Endodermal cell (in vitro differentiated cells): ENCODE measurements around the gene GNE. TPM values are rescaled to one million over a fixed set of nuclear protein-coding genes. Genes with fewer than 3 reads are reported as not detected.

Experiments
- DNase-seq: peaks from one replicate; pipeline ENCODE4 v3.0.0-alpha.2; 2017
- H3K27ac ChIP-seq: 2 replicates; pipeline ENCODE4 v1.5.1; 2013; ENCODE audit warnings: mild to moderate bottlenecking, low read depth, low read length, moderate library complexity
- H3K27me3 ChIP-seq: 2 replicates; pipeline ENCODE4 v1.6.1; 2013; ENCODE audit warnings: mild to moderate bottlenecking, low read length, moderate library complexity; ENCODE audit not compliant: insufficient read depth, control insufficient read depth, poor library complexity, severe bottlenecking
- H3K36me3 ChIP-seq: 2 replicates; pipeline ENCODE4 v1.7.0; 2013; ENCODE audit warnings: mild to moderate bottlenecking, low read length, moderate library complexity; ENCODE audit not compliant: control insufficient read depth, insufficient read depth
- H3K4me1 ChIP-seq: one replicate; pipeline ENCODE4 v1.7.0; 2013; ENCODE audit warnings: low read length; ENCODE audit not compliant: control insufficient read depth, insufficient read depth
- H3K4me3 ChIP-seq: 2 replicates; pipeline ENCODE4 v1.5.1; 2013; ENCODE audit warnings: mild to moderate bottlenecking, low read length, moderate library complexity
- H3K9ac ChIP-seq: 2 replicates; pipeline ENCODE4 v1.6.1; 2013; ENCODE audit warnings: mild to moderate bottlenecking, low read length, moderate library complexity; ENCODE audit not compliant: poor library complexity, severe bottlenecking; ENCODE audit errors: extremely low read depth
- H3K9me3 ChIP-seq: 2 replicates; pipeline ENCODE4 v1.6.1; 2013; ENCODE audit warnings: mild to moderate bottlenecking, low read length, moderate library complexity; ENCODE audit not compliant: control insufficient read depth
- H3K27ac Mint-ChIP-seq: 2 replicates; pipeline ENCODE4 v1.8.0; 2020; ENCODE audit warnings: mixed read lengths
- H3K27me3 Mint-ChIP-seq: 2 replicates; pipeline ENCODE4 v1.8.0; 2021; ENCODE audit warnings: mild to moderate bottlenecking, mixed read lengths; ENCODE audit not compliant: insufficient read depth
- H3K36me3 Mint-ChIP-seq: 2 replicates; pipeline ENCODE4 v1.8.0; 2020; ENCODE audit warnings: low read depth, mixed read lengths
- H3K4me1 Mint-ChIP-seq: 2 replicates; pipeline ENCODE4 v1.8.0; 2020; ENCODE audit warnings: mixed read lengths
- H3K4me3 Mint-ChIP-seq: 2 replicates; pipeline ENCODE4 v1.8.0; 2020; ENCODE audit warnings: mild to moderate bottlenecking, moderate library complexity, mixed read lengths
- H3K9me3 Mint-ChIP-seq: 2 replicates; pipeline ENCODE4 v1.8.0; 2020; ENCODE audit warnings: mild to moderate bottlenecking, mixed read lengths
- WGBS, 2 experiments: methylation state at CpG; one replicate each; pipeline versions ENCODE4 v1.1.5 to v1.1.7; 2013; ENCODE audit warnings: missing lambda C conversion rate in 2 of 2, mixed read lengths in 1 of 2; ENCODE audit not compliant: insufficient coverage in 1 of 2, insufficient read length in 1 of 2; 5-methylcytosine and 5-hydroxymethylcytosine counted together
- total RNA-seq, 2 donors: library from RNA; stranded (reverse); fragmentation: NEBNext Ultra II Directional in 1 of 2; extraction: Animal tissue kit (Norgen Biotek cat#: 25700) in 1 of 2; gene quantifications; 2 replicates in 1 of 2; 3 replicates in 1 of 2; pipeline ENCODE4 v1.2.1, GENCODE V29; 2021
- TF ChIP-seq, protein P1 (sequence below): fragments of 200-600 bp; sonication (generic); conservative IDR thresholded peaks from 2 replicates; pipeline ENCODE4 v1.5.0; 2021; ENCODE audit warnings: antibody characterized with exemption, mild to moderate bottlenecking

Gene GNE
- total RNA-seq, 2 donors from 2014 or later, result 5.6 to 7.0 TPM

DNA sequence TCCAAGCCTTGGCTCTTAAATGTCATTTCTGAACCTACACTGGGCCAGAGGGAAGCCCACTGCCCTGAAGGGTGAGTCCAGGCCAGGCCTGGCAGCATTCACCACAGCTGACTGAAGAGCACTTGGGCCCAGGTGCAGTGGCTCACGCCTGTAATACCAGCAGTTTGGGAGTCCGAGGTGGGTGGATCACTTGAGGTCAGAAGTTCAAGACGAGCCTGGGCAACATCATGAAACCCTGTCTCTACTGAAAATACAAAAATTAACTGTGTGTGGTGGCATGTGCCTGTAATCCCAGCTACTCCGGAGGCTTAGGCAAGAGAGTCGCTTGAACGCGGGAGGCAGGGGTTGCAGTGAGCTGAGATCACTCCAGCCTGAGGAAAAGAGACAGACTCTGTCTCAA lies 84.0 kb downstream of the GNE start:
- Histone ChIP-seq H3K36me3 (no peaks in the 10 kb centered on the region), H3K9ac (no peak overlapping the region), H3K9me3 (peaks cover 10% of the 10 kb centered on the region), H3K4me3 (no peak overlapping the region), H3K4me1 (no peaks in the 10 kb centered on the region), H3K27ac (no peak overlapping the region), H3K27me3 (no peaks in the 10 kb centered on the region)
- H3K27ac Mint-ChIP-seq, result no peak overlapping the region
- peaks cover 2% of the 10 kb centered on the region for H3K36me3 Mint-ChIP-seq
- no peak overlapping the region for H3K4me3 Mint-ChIP-seq
- H3K27me3 Mint-ChIP-seq, result peaks cover 10% of the 10 kb centered on the region
- H3K9me3 Mint-ChIP-seq, result peaks cover 18% of the 10 kb centered on the region
- 96 to 100% methylated on average over 2 to 7 of the region's 7 CpGs for WGBS, 2 experiments
- no peak for DNase-seq
- TF ChIP-seq, protein P1, sequence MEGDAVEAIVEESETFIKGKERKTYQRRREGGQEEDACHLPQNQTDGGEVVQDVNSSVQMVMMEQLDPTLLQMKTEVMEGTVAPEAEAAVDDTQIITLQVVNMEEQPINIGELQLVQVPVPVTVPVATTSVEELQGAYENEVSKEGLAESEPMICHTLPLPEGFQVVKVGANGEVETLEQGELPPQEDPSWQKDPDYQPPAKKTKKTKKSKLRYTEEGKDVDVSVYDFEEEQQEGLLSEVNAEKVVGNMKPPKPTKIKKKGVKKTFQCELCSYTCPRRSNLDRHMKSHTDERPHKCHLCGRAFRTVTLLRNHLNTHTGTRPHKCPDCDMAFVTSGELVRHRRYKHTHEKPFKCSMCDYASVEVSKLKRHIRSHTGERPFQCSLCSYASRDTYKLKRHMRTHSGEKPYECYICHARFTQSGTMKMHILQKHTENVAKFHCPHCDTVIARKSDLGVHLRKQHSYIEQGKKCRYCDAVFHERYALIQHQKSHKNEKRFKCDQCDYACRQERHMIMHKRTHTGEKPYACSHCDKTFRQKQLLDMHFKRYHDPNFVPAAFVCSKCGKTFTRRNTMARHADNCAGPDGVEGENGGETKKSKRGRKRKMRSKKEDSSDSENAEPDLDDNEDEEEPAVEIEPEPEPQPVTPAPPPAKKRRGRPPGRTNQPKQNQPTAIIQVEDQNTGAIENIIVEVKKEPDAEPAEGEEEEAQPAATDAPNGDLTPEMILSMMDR, result no peak
- peaks cover 4% of the 10 kb centered on the region for H3K4me1 Mint-ChIP-seq

DNA sequence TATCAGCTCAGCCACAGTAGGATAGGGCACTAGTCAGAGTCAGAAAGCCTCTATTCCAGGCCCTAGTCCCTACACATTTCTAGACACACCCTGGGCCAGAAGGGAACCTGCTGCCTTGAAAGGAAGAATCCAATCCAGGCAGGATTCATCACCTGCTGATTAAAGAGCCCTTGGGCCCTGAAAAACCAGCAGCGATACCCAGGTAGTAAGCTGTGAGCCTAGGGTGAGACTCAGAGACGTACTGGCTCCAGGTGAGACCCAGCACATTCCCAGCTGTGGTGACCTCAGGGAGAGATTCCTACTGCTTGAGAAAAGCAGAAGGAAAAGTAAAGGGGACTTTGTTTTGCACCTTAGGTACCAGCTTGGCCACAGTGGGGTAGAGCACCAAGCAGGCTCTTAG lies 84.4 kb downstream of the GNE start:
- no peak overlapping the region for H3K4me3 Mint-ChIP-seq
- TF ChIP-seq, protein P1, result no peak
- Histone ChIP-seq H3K27ac (no peak overlapping the region), H3K4me1 (no peaks in the 10 kb centered on the region), H3K9ac (no peak overlapping the region), H3K4me3 (no peak overlapping the region), H3K9me3 (peaks cover 10% of the 10 kb centered on the region), H3K36me3 (no peaks in the 10 kb centered on the region), H3K27me3 (no peaks in the 10 kb centered on the region)
- DNase-seq, result no peak
- H3K4me1 Mint-ChIP-seq, result peaks cover 4% of the 10 kb centered on the region
- no peak overlapping the region for H3K27ac Mint-ChIP-seq
- peaks cover 11% of the 10 kb centered on the region for H3K27me3 Mint-ChIP-seq
- H3K9me3 Mint-ChIP-seq, result peaks cover 14% of the 10 kb centered on the region
- no peaks in the 10 kb centered on the region for H3K36me3 Mint-ChIP-seq
- WGBS, 2 experiments, result 93 to 97% methylated on average over 2 of the region's 2 CpGs

DNA sequence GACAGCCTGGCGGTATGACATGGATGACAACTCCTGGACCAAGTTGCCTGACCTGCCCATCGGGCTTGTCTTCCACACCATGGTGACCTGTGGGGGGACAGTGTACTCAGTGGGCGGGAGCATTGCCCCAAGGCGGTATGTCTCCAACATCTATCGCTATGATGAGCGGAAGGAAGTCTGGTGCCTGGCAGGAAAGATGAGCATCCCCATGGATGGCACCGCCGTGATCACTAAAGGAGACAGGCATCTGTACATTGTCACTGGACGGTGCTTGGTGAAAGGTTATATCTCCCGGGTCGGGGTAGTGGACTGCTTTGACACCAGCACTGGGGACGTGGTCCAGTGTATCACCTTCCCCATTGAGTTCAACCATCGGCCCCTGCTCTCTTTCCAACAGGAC lies 87.7 kb downstream of the GNE start:
- no peak for DNase-seq
- Histone ChIP-seq H3K9ac (no peak overlapping the region), H3K4me1 (no peaks in the 10 kb centered on the region), H3K27ac (no peak overlapping the region), H3K36me3 (no peaks in the 10 kb centered on the region), H3K27me3 (no peaks in the 10 kb centered on the region), H3K4me3 (no peak overlapping the region), H3K9me3 (no peaks in the 10 kb centered on the region)
- H3K27ac Mint-ChIP-seq, result no peak overlapping the region
- H3K4me1 Mint-ChIP-seq, result peaks cover 6% of the 10 kb centered on the region
- H3K36me3 Mint-ChIP-seq, result no peaks in the 10 kb centered on the region
- H3K4me3 Mint-ChIP-seq, result no peak overlapping the region
- 94 to 99% methylated on average over 10 to 13 of the region's 13 CpGs for WGBS, 2 experiments
- peaks cover 16% of the 10 kb centered on the region for H3K27me3 Mint-ChIP-seq
- TF ChIP-seq, protein P1, result no peak
- H3K9me3 Mint-ChIP-seq, result no peaks in the 10 kb centered on the region
